HG03280 (cell line): ENCODE measurements around the gene TNFAIP8L1.

Source experiments
- ATAC-seq: cut with Tn5 transposase; IDR thresholded peaks from one replicate; pipeline ENCODE4 v1.9.1; 2021; ENCODE audit warnings: mild to moderate bottlenecking, moderate library complexity; ENCODE audit not compliant: unreplicated experiment

TNFAIP8L1 gene

GRCh38 chr19:4699826-4700692, 60.7 kb downstream of the TNFAIP8L1 start:
- ATAC-seq = no peak

- no peak for ATAC-seq
Observed at GRCh38 chr19:4700693-4700970, 61.3 kb downstream of the TNFAIP8L1 start.

DNA sequence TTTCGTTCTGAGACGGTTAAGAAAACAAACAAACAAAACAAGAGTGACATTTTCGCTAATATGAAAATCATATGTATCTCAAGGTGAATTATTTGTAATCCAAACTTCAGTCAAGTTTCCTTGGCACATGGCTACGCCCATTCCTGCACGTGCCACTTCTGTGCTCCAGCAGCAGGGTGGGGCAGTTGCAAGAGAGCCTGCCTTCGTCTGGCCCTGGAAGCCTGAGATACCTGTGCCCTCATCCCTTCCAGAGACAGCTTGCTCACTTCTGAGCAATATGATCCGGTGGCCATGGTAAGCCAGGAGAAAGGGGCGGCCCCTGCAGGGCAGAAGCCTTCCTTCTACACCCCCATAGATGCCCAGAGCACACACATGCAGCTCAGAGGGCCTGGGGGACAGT, 62.2 kb downstream of the TNFAIP8L1 start:
- ATAC-seq = no peak

GRCh38 chr19:4702764-4703163, 63.4 kb downstream of the TNFAIP8L1 start:
- ATAC-seq = no peak

DNA sequence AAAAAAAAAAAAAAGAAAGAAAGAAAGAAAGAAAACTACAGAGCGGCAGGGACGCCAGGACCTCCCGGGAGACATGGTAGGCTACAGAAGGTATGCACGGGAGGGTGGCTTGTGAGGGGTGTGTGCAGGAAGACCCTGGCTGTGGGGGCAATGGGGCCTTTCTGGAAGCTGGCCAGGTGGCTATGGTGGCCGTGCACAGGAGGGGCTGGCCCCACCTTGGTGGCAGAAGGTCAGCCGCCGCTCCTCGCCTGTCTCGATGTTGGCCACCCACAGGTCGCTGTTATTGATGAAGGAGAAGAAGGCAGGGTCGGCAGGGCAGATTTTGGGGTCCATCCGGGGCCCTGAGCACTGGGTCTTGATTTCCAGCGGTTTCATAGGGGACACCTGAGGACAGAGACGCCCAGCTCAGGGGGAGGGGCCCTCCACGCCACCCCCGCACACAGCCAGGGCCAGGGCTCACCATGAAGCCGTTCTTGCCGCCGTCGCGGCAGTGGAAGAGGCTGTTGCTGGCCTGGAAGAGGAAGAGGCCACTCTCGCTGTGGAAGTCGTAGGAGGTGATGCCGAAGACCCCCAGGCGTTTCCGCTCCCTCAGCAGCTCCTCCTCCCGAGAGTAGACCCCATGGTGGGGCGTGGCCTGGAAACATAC, 64.5 kb downstream of the TNFAIP8L1 start:
- no peak for ATAC-seq

DNA sequence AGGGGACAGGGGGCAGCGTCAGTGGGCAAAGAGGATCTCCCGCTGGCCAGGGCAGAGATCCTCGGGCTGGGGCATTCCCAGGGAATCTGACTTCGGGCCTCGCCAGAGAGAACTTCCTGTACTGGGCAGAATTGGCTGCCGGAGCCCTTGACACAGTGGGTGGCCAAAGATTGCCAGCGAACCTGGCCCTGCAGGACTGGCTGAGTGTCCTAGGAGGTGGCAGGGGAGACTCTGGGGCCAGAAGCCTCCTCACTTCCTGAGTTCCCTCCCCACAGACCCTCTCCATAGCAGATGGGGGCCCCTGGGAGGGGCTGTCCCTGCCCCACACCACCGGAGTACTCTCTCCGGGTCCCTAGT, 65.0 kb downstream of the TNFAIP8L1 start:
- no peak for ATAC-seq
